Measurements from ENCODE around the gene ACCSL.

The ACCSL gene

GRCh38 chr11:44047931-44048431, at the start of gene ACCSL:
ACCSL (plus strand) TSS chr11:44047981; CDS start chr11:44048037, 56 bp downstream.
- Histone ChIP-seq H3K4me3 (ENCODE audit: low read length in 2 of 2) (no peak within 1 kb of the TSS), H3K27me3 (ENCODE audit: control insufficient read depth in 2 of 2, insufficient read depth in 2 of 2, low read length in 2 of 2) (no peaks in the 10 kb centered on the region), H3K27ac (ENCODE audit: low read depth in 2 of 2, low read length in 2 of 2) (no peak within 1 kb of the TSS), H3K9ac (ENCODE audit: low read depth in 1 of 2, low read length in 2 of 2) (no peak within 1 kb of the TSS), H3K4me1 (ENCODE audit: control insufficient read depth in 2 of 2, insufficient read depth in 2 of 2, low read length in 2 of 2) (no peaks in the 10 kb centered on the region), H3K36me3 (ENCODE audit: control insufficient read depth in 2 of 2, insufficient read depth in 2 of 2, low read length in 2 of 2) (no peaks in the 10 kb centered on the region), H3K9me3 (ENCODE audit: control insufficient read depth in 2 of 2, low read length in 2 of 2) (no peaks in the 10 kb centered on the region)

- no peak overlapping the region for H3K4me3 ChIP-seq (ENCODE audit: low read length in 2 of 2)
- no peak overlapping the region for H3K9ac ChIP-seq (ENCODE audit: low read depth in 1 of 2, low read length in 2 of 2)
- no peaks in the 10 kb centered on the region for H3K4me1 ChIP-seq (ENCODE audit: control insufficient read depth in 2 of 2, insufficient read depth in 2 of 2, low read length in 2 of 2)
- no peaks in the 10 kb centered on the region for H3K9me3 ChIP-seq (ENCODE audit: control insufficient read depth in 2 of 2, low read length in 2 of 2)
- H3K27me3 ChIP-seq (ENCODE audit: control insufficient read depth in 2 of 2, insufficient read depth in 2 of 2, low read length in 2 of 2): no peaks in the 10 kb centered on the region
- H3K27ac ChIP-seq (ENCODE audit: low read depth in 2 of 2, low read length in 2 of 2): no peak overlapping the region
- no peaks in the 10 kb centered on the region for H3K36me3 ChIP-seq (ENCODE audit: control insufficient read depth in 2 of 2, insufficient read depth in 2 of 2, low read length in 2 of 2)
Measured at GRCh38 chr11:43998308-43998707, 49.5 kb upstream of the ACCSL start.

GRCh38 chr11:44000731-44001130, 47.0 kb upstream of the ACCSL start:
- no peaks in the 10 kb centered on the region for H3K9me3 ChIP-seq (ENCODE audit: control insufficient read depth in 2 of 2, low read length in 2 of 2)
- H3K4me1 ChIP-seq (ENCODE audit: control insufficient read depth in 2 of 2, insufficient read depth in 2 of 2, low read length in 2 of 2): no peaks in the 10 kb centered on the region
- no peaks in the 10 kb centered on the region for H3K36me3 ChIP-seq (ENCODE audit: control insufficient read depth in 2 of 2, insufficient read depth in 2 of 2, low read length in 2 of 2)
- no peak overlapping the region for H3K9ac ChIP-seq (ENCODE audit: low read depth in 1 of 2, low read length in 2 of 2)
- no peak overlapping the region for H3K27ac ChIP-seq (ENCODE audit: low read depth in 2 of 2, low read length in 2 of 2)
- H3K27me3 ChIP-seq (ENCODE audit: control insufficient read depth in 2 of 2, insufficient read depth in 2 of 2, low read length in 2 of 2): no peaks in the 10 kb centered on the region
- no peak overlapping the region for H3K4me3 ChIP-seq (ENCODE audit: low read length in 2 of 2)

GRCh38 chr11:44002191-44003093, 45.3 kb upstream of the ACCSL start:
- no peaks in the 10 kb centered on the region for H3K4me1 ChIP-seq (ENCODE audit: control insufficient read depth in 2 of 2, insufficient read depth in 2 of 2, low read length in 2 of 2)
- no peak overlapping the region for H3K4me3 ChIP-seq (ENCODE audit: low read length in 2 of 2)
- no peaks in the 10 kb centered on the region for H3K9me3 ChIP-seq (ENCODE audit: control insufficient read depth in 2 of 2, low read length in 2 of 2)
- H3K9ac ChIP-seq (ENCODE audit: low read depth in 1 of 2, low read length in 2 of 2): no peak overlapping the region
- H3K27me3 ChIP-seq (ENCODE audit: control insufficient read depth in 2 of 2, insufficient read depth in 2 of 2, low read length in 2 of 2): no peaks in the 10 kb centered on the region
- no peaks in the 10 kb centered on the region for H3K36me3 ChIP-seq (ENCODE audit: control insufficient read depth in 2 of 2, insufficient read depth in 2 of 2, low read length in 2 of 2)
- H3K27ac ChIP-seq (ENCODE audit: low read depth in 2 of 2, low read length in 2 of 2): no peak overlapping the region

GRCh38 chr11:44003736-44004451, 43.9 kb upstream of the ACCSL start:
- H3K4me1 ChIP-seq (ENCODE audit: control insufficient read depth in 2 of 2, insufficient read depth in 2 of 2, low read length in 2 of 2): no peaks in the 10 kb centered on the region

GRCh38 chr11:44004452-44005062, 43.2 kb upstream of the ACCSL start:
- no peaks in the 10 kb centered on the region for H3K4me1 ChIP-seq (ENCODE audit: control insufficient read depth in 2 of 2, insufficient read depth in 2 of 2, low read length in 2 of 2)
- H3K9ac ChIP-seq (ENCODE audit: low read depth in 1 of 2, low read length in 2 of 2): no peak overlapping the region
- H3K4me3 ChIP-seq (ENCODE audit: low read length in 2 of 2): no peak overlapping the region
- H3K36me3 ChIP-seq (ENCODE audit: control insufficient read depth in 2 of 2, insufficient read depth in 2 of 2, low read length in 2 of 2): no peaks in the 10 kb centered on the region
- H3K27me3 ChIP-seq (ENCODE audit: control insufficient read depth in 2 of 2, insufficient read depth in 2 of 2, low read length in 2 of 2): no peaks in the 10 kb centered on the region
- no peaks in the 10 kb centered on the region for H3K9me3 ChIP-seq (ENCODE audit: control insufficient read depth in 2 of 2, low read length in 2 of 2)
- no peak overlapping the region for H3K27ac ChIP-seq (ENCODE audit: low read depth in 2 of 2, low read length in 2 of 2)

More at GRCh38 chr11:44003736-44004451, 43.9 kb upstream of the ACCSL start:
- H3K9ac ChIP-seq (ENCODE audit: low read depth in 1 of 2, low read length in 2 of 2): no peak overlapping the region
- no peaks in the 10 kb centered on the region for H3K27me3 ChIP-seq (ENCODE audit: control insufficient read depth in 2 of 2, insufficient read depth in 2 of 2, low read length in 2 of 2)
- H3K4me3 ChIP-seq (ENCODE audit: low read length in 2 of 2): no peak overlapping the region
- no peaks in the 10 kb centered on the region for H3K9me3 ChIP-seq (ENCODE audit: control insufficient read depth in 2 of 2, low read length in 2 of 2)
- H3K36me3 ChIP-seq (ENCODE audit: control insufficient read depth in 2 of 2, insufficient read depth in 2 of 2, low read length in 2 of 2): no peaks in the 10 kb centered on the region
- no peak overlapping the region for H3K27ac ChIP-seq (ENCODE audit: low read depth in 2 of 2, low read length in 2 of 2)

GRCh38 chr11:44005063-44005701, 42.6 kb upstream of the ACCSL start:
- H3K27ac ChIP-seq (ENCODE audit: low read depth in 2 of 2, low read length in 2 of 2): no peak overlapping the region
- H3K27me3 ChIP-seq (ENCODE audit: control insufficient read depth in 2 of 2, insufficient read depth in 2 of 2, low read length in 2 of 2): no peaks in the 10 kb centered on the region
- no peak overlapping the region for H3K4me3 ChIP-seq (ENCODE audit: low read length in 2 of 2)
- H3K36me3 ChIP-seq (ENCODE audit: control insufficient read depth in 2 of 2, insufficient read depth in 2 of 2, low read length in 2 of 2): no peaks in the 10 kb centered on the region
- no peaks in the 10 kb centered on the region for H3K4me1 ChIP-seq (ENCODE audit: control insufficient read depth in 2 of 2, insufficient read depth in 2 of 2, low read length in 2 of 2)
- no peak overlapping the region for H3K9ac ChIP-seq (ENCODE audit: low read depth in 1 of 2, low read length in 2 of 2)
- no peaks in the 10 kb centered on the region for H3K9me3 ChIP-seq (ENCODE audit: control insufficient read depth in 2 of 2, low read length in 2 of 2)

- H3K9ac ChIP-seq (ENCODE audit: low read depth in 1 of 2, low read length in 2 of 2): no peak overlapping the region
- no peaks in the 10 kb centered on the region for H3K36me3 ChIP-seq (ENCODE audit: control insufficient read depth in 2 of 2, insufficient read depth in 2 of 2, low read length in 2 of 2)
- H3K4me3 ChIP-seq (ENCODE audit: low read length in 2 of 2): no peak overlapping the region
- no peaks in the 10 kb centered on the region for H3K4me1 ChIP-seq (ENCODE audit: control insufficient read depth in 2 of 2, insufficient read depth in 2 of 2, low read length in 2 of 2)
- H3K9me3 ChIP-seq (ENCODE audit: control insufficient read depth in 2 of 2, low read length in 2 of 2): no peaks in the 10 kb centered on the region
- H3K27me3 ChIP-seq (ENCODE audit: control insufficient read depth in 2 of 2, insufficient read depth in 2 of 2, low read length in 2 of 2): no peaks in the 10 kb centered on the region
- no peak overlapping the region for H3K27ac ChIP-seq (ENCODE audit: low read depth in 2 of 2, low read length in 2 of 2)
Measured at GRCh38 chr11:44005956-44006355, 41.8 kb upstream of the ACCSL start.

- Histone ChIP-seq H3K4me3 (ENCODE audit: low read length in 2 of 2) (no peak overlapping the region), H3K27me3 (ENCODE audit: control insufficient read depth in 2 of 2, insufficient read depth in 2 of 2, low read length in 2 of 2) (peaks cover 0 to 1% of the 10 kb centered on the region in 2 donors), H3K9me3 (ENCODE audit: control insufficient read depth in 2 of 2, low read length in 2 of 2) (no peaks in the 10 kb centered on the region), H3K27ac (ENCODE audit: low read depth in 2 of 2, low read length in 2 of 2) (no peak overlapping the region), H3K4me1 (ENCODE audit: control insufficient read depth in 2 of 2, insufficient read depth in 2 of 2, low read length in 2 of 2) (no peaks in the 10 kb centered on the region), H3K36me3 (ENCODE audit: control insufficient read depth in 2 of 2, insufficient read depth in 2 of 2, low read length in 2 of 2) (no peaks in the 10 kb centered on the region), H3K9ac (ENCODE audit: low read depth in 1 of 2, low read length in 2 of 2) (no peak overlapping the region)
Measured at GRCh38 chr11:44006917-44007361, 40.8 kb upstream of the ACCSL start.
